Esophagus muscularis mucosa (tissue), 3 donors: ENCODE data around the gene SNX9.

Source experiments
- POLR2AphosphoS5 ChIP-seq, 2 donors: sonication (generic); formaldehyde crosslinking; IDR thresholded peaks; one replicate each; pipeline ENCODE4 v1.6.1; 2017; ENCODE audit warnings: antibody characterized with exemption in 2 of 2
- TF ChIP-seq, protein P1 (sequence below), 3 experiments: fragments of 200-600 bp in 2 of 3; fragments of 450-650 bp in 1 of 3; sonication (generic) in 2 of 3; IDR thresholded peaks; one replicate each; pipeline ENCODE4 v1.5.1; 2017 to 2019; ENCODE audit warnings: antibody characterized with exemption in 3 of 3, mild to moderate bottlenecking in 2 of 3, moderate library complexity in 1 of 3

DNA sequence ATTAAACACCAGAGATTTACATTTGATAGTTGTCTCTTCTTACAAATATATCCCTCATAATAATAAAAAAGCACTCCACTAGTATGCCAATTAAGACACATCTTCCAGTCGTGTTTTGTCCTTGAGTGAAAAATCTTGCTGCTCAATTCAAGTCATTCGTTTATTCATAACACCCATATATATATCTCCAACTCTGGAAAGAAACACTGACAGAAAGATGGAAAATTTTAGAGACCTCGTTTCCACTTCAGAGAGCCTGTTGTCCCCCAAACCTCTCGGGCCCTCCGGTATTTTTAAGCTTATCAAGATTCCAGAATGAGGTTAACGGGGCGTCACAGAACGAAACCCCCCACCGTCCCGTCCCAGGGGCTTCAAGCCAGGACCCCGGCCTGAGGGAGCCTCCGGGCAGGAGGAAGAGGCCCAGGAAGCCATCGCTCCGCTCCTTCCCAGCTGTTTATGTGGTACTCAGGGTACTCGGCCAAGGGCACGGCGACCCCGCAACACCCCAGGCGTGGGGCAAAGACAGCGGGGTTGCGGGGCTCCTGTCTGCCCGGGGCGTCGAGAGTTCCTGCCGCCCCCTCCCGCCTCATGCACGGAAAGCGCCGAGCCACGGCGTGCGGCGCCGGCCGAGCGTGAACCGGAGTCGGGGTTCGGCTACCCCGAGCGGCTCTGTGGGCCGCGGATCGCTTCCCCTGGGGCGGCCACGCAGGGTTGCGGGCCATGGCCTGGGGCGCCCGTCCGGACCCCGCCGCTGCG is 623 bp upstream of the SNX9 start:
- TF ChIP-seq, protein P1, sequence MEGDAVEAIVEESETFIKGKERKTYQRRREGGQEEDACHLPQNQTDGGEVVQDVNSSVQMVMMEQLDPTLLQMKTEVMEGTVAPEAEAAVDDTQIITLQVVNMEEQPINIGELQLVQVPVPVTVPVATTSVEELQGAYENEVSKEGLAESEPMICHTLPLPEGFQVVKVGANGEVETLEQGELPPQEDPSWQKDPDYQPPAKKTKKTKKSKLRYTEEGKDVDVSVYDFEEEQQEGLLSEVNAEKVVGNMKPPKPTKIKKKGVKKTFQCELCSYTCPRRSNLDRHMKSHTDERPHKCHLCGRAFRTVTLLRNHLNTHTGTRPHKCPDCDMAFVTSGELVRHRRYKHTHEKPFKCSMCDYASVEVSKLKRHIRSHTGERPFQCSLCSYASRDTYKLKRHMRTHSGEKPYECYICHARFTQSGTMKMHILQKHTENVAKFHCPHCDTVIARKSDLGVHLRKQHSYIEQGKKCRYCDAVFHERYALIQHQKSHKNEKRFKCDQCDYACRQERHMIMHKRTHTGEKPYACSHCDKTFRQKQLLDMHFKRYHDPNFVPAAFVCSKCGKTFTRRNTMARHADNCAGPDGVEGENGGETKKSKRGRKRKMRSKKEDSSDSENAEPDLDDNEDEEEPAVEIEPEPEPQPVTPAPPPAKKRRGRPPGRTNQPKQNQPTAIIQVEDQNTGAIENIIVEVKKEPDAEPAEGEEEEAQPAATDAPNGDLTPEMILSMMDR (IDR thresholded peaks at IDR 0.05), result no peak
- peak in 1 of 2 donors; percentile 17 for TF ChIP-seq POLR2AphosphoS5 (IDR thresholded peaks at IDR 0.05)
